NCI-H526 (cell line): ENCODE data around the gene NXPH1.
A peak's percentile ranks its signal among the peaks of the same experiment; 100 is the strongest.

Experiments
- DNase-seq, 2 experiments: peaks; one replicate each; lab custom pipeline; 2025; lab: John Stamatoyannopoulos, UW

Gene NXPH1

DNA sequence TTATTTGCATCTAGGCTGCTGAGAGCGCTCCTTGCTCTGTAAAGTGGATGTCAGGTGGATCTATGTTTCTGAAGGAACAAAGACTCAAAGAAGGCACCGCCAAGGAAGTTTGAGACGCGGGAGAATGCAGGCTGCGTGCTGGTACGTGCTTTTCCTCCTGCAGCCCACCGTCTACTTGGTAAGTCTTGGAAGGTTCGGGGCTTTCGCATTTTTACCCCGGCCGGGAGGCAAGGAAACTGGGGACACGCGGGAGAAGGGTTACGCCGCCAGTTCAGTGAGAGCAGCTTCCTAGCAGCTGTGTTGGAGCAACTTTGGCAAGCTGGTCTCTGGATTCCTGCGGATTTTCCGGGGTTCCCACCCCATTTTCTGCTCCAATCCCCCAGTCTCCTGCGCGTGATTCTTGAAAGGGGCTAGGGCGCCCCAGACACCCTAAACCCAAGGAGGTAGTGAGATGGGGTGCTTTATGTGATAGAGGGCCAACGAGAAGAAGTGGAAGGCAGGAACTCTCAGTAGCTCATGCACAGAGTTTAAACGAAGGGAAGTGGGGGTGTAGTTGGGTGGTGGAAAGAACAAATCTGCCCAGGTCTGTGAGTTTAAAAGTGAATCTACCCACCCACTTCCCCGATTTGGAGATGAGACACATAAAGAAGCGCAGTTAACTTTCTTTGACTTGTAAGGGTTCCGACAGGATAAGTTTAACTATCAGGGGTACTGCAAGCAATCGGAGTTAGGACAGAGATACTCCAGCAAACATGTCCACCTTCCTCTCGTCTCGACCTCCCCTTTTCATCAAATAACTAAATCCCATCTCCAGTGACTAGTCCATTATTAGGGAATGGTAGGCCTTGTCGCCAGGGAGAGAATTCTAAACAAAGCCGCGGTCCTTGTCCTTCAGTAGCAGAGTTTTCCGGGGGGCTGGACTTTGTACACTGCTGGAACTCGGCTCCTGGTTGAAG, 2.5 kb downstream of the NXPH1 start:
- DNase-seq, result no peak

DNA sequence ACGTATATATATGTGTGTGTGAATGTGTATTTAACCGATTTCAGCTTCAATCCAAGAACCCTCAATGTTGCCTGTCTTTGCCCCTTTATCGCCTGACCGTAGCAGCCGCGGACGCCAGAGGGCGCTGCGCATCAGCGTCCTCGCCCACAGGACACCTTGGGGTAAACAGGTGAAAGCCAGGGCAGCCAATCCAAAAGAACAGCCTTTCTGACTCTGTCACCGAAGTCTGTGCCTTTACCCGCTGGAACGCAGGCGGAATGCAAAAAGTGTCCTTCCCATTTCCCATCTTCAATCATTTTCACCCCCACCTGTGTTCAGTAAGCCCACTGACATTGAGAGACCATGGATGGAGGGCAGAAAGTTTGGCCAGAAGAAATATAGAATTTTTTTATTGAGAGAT, 3.6 kb downstream of the NXPH1 start:
- peak; percentile 63 to 75 for DNase-seq

DNA sequence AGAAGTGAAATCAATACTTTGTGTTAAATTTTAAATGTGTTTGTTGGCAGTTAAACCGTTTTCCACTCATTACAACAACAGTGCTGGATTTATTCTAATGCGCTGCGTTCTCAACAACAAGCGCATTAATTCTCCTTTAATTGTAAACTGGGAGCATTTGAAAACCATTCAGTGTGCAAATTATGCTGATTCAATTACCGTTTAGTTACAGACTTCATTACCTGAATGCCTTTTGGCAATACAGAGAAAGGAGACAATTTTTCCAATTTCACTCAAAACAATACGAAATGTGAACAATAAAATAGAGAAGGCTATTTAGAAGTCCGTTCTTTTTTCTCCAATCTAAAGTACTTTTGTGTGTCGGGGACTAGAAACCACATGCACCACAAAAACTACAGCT, 4.2 kb downstream of the NXPH1 start:
- DNase-seq, result no peak

DNA sequence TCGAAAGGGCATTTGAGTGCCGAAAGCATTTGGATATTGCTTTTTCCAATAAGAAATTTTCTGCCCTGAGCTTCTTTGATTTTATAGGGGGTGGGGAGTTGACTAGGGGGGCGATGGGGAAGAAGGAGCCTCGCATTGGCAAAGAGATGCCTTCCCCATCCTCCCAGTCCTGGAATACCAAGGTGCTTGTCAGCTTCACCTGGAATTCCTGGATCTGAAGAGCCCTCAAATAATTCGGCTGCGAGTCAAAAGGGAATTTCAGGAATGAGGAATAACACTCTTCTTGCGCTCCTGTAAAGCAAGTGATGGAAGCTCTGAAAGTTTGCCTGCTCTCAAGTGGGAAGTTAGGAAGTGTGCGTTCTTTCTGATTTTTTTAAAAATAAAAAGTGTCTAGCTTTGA, 7.3 kb downstream of the NXPH1 start:
- DNase-seq, result no peak

DNA sequence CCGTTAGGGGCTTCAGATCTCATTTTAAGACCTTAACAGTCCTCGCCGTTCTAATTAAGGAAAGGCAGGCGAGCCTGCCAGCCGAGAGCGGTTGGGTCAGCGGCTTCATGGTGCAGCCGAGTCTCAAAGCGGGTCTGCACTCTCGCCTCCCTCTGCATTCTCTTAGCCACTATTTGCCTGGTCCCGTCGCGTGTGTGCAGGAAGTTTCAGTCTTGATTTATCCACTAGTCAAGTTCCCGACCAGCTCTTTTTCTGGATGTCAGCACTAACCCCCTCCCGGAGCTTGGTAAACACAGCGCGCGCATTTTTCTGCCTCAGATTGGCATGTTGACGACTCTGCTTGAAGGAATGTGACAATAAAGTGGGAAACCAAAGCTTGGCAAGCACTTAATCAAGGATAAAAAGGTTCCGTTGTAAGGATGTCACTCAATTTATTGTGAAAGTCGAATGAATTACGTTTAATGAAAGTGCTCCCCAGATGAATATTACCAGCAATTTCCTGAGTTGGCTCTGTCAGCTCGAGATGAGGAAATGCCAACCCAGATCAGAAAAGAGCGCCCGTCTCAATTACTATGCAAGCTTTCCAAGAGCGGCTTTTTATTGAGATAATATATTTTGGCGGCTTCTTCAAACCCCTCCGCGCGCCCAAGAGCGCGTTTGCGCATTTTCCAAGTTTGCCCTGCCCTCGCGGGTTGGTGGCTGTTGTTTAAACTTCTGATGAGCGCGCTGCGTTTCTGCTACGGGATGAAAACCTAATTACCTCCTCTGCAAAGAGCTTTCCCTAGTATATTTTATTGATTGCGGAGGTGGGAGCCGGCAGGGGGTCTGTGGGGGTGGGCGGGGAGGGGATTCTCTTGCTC, 7.9 kb downstream of the NXPH1 start:
- no peak for DNase-seq

DNA sequence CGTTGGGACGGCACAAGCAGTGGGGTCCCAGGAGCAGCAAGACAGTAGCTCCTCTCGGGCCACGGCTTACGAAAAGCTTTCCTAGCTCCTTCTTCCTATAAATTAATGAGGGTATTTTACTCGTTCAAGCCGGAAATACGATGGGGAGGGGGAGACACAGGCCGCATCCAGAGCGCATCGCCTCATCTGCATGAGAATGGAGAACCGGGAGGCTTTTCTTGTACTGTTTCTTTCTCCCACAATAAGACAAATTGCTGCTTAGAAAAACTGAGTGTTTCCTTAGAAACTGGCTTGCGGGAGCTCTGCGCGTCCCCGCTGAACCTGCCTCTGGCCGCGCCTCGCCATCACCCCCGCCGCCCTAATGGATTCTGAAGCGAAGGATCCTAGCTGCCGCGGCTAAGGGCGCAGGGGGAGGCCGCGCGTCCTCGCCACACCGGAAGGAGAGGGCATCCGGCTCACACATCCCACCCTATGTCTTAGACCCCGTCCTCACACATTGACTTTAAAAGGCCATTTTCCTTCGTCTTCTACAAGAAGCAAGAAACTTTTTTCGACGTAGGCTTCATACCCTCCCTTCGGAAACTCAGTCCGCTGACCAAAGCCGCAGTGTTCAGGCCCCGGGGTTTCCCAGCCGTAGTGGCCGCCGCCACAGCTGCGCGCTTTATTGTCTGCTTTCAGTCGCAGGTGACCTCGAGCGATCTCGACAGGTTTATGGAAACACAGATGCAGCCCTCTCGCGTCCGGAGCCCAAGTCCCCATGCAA, 8.8 kb downstream of the NXPH1 start:
- no peak for DNase-seq

DNA sequence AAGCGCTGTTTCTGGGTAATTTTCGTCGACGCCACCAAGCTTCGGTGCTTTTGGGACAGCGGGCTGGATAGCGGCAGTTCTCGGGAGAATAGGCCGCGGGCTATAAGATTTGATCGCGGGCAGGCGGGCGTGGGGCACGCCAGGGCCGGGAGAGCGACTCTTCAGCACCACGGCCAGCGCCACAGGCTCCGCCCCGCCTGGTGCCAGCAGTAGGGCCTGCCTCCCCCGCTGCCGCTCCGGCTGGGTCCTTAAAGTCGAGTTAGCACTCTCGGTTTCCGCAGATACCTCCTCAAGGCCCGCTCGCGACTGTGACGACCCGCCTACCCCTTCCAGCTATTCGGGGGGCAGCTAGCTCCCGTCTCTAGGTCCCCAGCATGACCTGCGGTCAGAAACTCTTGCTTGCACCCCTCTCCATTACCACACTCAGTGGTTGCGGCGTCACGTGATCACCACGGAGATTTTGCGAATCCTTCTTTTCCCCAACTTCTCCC, 9.4 kb downstream of the NXPH1 start:
- no peak for DNase-seq

DNA sequence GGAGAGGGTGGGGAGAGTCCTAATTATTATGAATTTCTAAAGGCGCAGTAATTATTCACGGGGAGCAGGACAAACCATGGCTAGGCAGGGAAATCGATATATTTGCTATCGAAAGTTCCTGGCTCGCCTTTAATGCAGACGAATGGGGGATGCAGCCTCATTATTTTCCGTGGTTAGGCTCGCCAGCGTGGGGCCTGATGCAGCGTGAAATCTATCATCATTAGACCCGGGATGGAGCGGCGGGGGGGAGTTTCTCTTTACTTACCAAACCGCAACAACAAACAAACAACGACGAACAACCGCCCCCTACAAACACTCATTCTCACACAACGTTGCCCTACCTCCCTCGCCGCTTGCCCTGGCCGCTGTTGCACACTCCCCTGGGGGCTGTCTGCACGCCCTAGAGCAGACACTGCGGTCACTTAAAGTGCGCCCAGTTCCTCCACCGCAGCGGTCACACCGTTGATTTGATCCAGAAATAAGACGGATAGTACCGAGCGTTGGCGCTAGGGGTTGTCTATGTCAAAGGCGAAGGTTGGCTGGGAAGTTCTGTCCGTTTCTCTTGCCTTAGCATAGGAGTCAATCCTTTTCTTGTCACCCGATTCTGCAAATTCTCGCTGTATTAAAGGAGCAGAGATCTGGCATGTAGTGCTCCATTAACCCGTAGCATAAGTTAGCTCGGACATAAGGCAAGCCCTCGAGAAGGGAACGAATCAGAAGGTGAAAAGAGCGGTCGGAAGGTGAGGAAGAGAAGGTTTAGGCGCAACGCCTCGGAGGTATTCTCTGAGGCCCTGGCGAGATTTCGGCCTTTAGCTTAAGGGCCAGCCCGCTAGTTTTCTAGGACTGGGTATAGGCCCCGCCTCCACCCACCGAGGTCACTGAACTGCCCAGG, 10.4 kb downstream of the NXPH1 start:
- no peak for DNase-seq

DNA sequence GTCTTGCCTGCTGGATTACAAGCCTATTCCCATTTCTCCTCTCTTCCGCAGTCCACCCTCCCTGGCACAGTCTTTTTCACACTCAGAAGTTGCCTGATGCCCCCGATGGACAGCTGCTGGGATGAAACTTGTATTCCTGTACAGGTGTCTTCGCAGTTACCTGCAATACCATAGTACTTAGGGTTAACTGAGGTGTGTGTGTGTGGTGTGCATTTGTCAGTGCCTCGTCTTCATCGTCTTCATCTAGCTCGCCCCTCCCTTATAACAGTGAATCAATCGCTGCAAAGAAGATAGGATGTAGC, 11.0 kb downstream of the NXPH1 start:
- peak in 1 of 2 experiments; percentile 16 for DNase-seq

DNA sequence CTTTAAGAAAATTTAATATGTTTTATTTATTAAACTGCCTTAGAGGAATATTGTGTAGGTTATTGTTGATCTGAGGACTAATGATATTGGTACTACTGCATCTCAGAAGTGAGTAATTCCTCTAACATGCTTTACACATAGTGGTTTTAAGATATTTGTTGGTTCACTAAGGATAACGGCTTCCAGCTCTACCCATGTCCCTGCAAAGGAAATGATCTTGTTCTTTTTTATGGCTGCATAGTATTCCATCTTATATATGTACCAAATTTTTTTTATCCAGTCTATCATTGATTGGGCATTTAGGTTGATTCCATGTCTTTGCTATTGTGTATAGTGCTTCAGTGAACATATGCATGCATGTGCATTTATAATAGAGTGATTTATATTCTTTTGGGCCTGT, 20.1 kb downstream of the NXPH1 start:
- no peak for DNase-seq

DNA sequence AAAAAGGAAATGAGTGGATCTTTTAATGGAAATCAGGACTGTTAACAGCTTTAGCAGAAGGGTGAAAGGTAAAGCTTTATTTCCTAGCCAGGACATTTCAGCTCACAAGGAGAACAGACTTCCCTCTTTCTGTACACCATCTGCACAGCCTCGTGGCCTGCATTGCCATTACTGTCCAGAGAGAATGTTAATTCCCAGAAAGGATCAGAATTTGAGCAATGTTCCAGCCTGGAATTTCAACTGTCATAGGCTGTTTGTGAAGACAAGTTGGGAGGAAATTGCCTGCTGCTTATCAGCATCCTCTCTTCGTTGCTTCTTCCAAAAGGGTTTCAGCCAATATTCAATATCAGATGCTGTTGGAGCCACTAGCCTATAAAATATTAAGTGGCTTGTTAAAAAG, 22.0 kb downstream of the NXPH1 start:
- DNase-seq, result no peak

DNA sequence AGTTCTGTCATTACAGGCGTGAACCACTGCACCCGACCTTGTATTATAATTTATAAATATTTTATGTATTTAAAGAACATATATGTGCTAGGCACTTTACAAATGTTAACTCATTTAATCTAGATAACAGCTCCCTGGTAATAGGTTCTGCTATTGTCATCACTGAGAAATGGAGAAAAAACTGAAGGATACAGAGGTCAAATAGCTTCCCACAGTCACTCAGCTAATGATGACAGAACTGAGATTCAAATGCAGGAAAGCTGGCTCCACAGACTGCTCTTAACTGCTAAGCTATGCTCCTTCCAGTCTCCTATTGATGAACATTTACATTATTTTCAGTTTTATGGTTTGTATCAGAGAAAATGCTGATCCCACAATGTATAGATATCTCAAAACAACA, 28.9 kb downstream of the NXPH1 start:
- DNase-seq, result no peak

DNA sequence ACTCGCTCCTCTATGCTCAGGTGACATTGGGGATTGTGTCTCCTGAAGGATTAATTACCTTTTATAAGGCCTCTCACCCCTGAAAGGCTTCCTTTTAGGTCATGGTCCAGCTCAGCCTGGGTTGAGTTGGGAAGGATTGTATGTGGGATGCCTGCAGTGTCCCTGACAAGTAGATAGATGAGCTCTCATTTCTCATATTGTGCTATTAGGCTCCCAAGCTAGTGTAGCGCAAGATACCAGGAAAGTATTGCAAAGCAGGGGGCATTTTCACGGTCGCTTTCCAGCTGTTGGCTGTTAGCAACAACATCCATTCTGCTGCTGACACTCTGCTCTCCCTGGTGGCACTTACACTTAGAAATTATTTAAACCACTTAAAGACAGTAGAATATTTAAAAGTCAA, 31.9 kb downstream of the NXPH1 start:
- no peak for DNase-seq

DNA sequence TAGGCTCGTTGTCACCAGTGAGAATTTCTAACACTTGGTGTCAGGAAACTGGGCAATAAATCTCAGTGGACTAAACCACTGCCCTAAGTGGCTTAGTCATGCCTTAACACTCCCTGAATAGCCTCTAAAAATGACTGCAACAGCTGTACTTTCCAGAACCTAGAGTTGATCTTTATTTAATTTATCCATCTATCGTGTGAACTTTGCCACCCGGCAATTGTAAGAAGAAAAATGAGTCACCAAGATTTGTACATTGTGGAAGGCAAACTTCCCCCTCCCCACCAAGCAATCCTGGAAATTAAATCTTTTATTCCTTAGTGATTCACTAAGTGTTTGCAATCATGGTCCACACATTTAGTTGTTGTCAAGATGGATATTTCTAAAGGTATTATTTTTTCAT, 47.1 kb downstream of the NXPH1 start:
- DNase-seq, result no peak

DNA sequence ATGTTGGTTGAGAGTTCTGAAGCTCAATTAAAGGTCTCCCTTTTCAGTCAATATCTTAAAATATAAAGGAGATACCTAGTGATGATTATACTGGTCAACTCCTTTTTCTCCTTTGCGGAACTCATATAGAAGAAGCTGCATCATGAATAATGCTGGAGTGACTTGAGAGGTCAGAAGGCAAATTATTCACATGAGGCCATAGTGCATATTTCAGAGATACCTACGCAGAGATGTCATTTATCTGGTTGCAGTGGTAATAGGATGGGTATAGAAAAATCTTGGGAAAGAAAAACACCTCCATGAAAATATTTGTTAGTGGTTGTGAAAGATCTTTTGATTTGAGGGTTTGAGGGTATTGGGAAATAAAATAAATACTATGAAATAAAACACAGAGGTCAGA, 47.7 kb downstream of the NXPH1 start:
- no peak for DNase-seq

DNA sequence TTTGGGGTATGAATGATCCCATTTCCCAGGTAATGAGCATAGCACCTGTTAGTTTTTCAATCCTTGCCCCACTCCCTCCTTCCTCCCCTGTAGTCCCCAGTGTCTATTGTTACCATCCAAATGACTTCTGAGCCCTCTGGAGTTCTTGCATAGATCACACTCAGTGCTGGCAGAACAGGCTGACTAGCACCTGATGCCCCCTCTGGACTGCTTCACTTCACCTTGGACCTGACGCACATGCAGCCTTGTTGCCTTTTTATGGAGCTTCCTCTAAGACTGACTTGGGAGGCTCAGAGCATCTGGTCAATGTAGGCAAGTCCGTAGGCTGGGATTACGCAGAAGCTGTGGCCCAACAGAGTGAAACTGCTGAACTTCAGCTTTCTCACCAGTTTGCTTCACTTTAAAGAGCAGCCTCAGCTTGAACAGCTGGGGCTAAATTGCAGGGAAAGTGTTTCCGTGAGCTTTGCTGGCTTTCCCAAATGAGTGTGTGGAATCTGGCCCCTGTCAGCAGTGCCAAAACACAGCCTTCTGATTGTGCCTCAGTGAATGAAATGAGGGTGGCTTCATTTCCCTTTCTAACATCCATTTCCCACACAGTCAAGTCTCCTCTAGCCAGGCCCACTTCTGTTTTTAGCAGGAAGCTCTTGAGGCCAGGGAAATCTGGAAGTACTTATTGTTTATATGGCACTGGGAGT, 48.5 kb downstream of the NXPH1 start:
- DNase-seq, result no peak

DNA sequence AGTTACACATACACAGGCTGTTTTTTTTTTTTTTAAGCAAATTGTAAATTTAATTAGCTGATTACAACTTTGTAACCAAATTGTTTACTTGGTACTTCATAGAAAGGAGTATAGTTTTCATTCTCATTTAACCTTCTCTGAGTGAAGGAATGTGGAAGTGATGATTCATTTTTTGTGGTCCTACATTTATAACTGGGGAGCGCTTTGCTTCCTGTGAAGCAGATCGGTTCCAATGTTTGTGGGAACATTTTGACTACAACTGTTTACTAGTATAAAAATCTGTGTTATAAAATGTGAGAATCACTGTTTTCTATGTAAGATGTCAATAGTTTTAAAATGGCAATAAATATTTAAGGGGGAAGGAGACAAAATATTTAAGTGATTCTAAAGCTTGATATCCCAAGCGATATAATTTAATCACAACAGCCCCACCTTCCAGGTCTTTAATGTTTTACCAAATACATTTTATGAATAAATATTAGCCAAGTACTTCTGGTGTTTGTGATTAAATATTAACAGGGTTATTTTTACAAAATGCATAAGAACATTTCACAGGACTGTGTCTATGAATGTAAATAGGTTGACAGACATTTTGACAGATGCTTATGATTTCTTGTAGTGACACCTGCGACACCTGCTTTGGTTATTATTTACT, 57.1 kb downstream of the NXPH1 start:
- DNase-seq, result no peak

DNA sequence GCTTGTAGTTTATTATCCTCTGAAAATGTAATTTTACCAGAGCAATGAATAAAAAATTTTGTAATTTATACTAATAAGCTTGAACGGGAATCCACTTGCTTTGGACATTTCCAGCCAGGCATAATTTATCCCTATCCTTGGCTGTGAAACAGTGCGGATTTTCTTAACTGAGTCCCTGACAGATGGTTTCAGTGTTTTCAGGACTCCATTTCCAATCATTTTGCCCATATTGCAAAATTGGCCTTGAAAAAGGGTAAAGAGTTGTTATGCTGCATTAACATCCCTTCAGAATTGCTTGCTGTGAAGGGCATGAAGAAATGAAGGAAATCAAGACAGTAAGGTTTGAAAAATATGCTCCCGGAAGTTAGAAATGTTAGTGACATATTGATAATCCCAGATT, 57.7 kb downstream of the NXPH1 start:
- DNase-seq, result no peak

DNA sequence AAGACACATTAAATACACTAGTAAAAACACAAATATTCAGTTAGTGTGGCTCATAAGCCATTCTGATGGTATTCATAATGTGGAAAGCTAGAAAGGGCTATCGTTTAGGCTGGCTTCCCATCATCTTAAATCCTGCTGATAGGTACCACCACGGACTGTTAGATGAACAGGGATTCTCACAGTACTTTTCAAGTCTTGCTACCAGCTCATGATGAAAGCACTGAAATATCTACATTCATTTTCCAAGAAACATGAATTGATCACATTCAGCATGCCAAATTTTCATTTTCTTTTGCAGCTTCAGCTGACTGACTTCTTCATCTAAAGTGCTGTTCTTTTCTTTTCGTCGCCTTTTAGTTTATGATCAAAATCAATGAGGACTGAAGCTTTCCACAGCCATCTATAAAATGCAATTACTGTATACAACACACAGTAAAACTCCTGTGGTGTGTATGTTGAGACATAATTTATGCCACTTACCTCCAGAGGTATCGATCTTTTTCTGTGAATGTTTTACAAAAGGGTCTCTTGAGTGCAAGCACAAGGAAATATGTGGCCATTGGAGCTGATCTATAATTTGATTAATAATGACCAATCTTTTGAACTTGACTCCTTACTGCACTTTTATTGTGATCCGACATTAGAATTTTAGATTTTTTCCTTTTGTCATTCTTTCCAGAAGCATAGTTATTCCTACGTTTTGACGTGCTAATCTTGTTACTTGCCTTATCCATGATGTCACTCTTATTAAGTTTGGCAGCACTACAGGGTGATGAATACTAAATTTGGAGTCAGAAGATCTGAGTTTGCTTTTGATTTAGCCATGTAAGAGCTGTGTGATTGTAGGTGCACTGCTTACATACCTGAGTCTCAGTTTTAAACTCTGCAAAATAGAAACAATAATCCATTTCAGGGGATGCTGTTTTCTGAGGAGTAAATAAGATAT, 58.4 kb downstream of the NXPH1 start:
- DNase-seq, result no peak
